Dedifferentiated amniotic fluid mesenchymal stem cell (primary cell): ENCODE data around the gene APOL4.
"Not testable (repeated sequence)": the region's sequence is repeated elsewhere in the genome, so short reads cannot be mapped to it uniquely, and the experiment has no call there.

Experiments
- DNase-seq: peaks from one replicate; pipeline ENCODE4 v3.0.0-alpha.2; 2016; ENCODE audit errors: extremely low spot score

Gene APOL4

DNA sequence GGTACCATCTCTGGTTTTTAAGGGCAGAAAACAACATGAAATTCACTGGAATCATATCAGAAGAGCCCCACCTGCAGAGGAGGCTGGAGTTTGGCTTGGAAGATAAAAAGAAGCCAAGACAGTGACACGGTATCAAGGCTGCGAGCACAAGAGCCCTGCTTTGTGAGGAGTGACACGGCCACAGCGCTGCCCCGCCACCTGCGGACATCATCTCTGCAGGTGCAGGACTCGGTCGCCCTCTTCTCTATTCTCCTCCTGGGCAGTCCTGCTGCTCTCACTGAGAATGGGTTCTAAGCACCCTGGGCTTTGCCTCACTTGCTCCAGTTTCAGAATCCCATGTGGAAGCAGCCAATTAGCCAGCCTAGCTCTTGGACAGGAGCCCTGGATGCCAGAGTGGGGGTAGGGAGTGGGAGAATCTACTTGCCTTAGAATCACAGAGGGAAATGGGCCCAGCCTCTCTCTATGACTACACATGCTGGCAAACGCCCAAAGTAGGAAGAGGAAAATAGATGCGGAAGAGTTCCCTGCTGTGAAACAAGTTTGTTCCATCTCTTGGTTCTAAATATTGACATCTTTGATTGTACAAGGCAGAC is 17.1 kb downstream of the APOL4 start:
- DNase-seq: no peak

DNA sequence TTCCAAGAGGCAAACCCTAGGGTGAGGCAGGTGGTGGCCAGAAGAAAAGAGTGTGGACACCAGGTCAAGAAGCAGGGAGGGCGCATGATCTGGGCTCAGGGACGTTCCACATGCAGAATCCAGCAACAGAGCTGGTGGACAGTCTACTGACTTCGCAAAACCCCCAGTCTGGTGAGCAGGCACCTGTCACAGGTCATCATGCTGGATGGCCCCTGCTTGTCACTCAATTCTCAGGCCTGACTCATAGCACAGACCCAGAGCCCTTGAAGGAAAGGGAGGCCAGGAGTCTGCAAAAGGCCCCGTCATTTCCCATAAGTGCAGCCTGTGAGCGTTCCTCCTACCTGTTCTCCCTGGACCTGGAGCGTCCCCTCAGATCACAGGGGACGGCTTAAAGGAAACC is 18.2 kb downstream of the APOL4 start:
- DNase-seq: no peak

DNA sequence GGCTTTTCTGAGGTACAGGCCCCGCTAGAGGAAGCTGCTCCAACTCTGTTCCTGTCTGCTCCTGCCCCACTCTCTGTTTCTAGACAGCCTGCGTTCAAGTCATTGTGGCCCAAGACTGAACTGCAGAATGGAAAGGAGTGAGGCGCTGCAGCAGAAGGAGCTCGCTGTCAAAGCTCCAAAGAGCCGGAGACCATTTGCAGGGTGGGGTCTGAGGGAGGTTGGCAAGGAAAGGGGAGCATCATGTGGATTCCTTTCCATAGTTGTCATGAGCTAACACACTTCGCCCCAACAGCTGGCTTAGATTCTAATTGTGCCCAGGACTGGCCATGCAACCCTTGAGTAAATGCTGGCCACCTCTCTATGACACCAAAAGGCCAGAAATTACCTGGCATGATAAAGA is 18.8 kb downstream of the APOL4 start:
- DNase-seq: no peak

DNA sequence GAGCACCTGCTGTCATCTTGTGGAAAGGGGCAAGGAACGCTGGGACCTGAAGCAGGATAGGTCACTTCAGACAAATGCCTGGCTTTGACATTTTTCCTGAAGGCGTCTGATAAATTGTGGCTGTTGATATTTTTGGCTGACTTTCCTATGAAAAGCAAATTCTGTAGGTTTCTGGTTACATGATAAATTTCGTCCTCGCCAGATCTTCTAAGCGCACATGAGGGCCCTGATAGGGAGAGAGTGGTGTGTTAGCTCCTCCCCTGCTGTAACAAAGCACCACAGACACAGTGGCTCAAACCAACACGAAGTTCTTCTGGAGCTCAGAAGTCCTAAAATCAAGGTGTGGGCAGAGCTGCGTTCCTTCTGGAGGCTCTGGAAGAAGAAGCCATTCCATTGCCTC is 19.6 kb downstream of the APOL4 start:
- no peak for DNase-seq

DNA sequence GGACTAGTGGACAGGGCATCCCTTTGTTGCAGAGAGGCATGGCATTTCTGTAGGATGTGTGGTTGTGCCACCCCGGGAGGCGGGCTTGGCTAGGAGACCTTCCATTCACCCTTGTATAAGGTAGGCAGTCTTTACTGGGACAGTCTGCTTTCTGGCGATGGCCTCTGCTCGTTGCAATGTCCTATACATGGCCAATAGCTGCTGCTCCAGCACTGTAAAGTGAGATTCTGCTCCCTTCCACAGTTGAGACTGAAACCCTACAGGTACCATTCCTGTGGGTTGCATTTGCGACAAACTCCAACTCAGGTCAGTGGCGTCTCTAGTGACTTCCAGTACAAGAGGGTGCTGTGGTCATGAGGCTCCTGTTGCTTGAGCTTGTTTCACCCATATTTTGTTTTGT is 20.7 kb downstream of the APOL4 start:
- no peak for DNase-seq

DNA sequence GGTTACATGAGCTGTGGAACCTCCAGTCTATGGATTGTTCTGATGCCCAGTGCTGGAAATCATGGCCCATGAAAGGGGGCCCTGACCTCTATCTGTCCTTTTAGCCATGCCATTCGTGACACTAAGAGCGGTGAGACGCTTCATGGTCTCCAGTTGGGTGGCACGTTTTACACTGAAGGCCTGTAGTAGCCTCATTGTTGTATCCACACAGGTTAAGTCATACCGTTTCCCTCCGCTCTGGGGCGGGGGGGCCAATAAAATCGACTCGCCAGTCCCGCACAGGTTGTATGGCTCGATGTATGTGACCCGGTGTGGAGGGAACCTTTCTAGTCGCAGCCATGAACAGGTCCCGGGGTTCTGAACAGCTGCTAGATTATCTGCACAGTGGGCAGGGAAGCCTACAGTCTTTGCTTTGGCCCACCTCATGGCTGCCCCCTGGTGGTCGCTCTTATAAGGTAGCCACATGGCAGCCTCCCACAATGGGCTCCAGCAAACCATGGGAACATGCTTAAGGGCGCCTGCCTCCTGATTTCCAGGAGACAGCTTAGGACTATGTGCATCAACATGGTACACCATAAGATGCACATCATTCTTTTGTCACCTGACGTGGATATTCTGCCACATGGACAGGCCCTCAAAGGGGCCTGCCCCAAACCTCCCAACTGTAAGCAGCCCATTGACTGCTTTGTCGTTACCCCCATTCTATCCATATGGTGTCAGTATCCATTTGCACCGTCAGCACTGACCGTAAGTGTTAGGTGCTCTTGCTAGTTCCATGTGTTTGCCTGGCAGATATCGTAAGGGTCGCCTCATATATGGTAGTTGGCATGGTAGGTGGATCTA is 21.4 kb downstream of the APOL4 start:
- DNase-seq: peak; percentile 42

DNA sequence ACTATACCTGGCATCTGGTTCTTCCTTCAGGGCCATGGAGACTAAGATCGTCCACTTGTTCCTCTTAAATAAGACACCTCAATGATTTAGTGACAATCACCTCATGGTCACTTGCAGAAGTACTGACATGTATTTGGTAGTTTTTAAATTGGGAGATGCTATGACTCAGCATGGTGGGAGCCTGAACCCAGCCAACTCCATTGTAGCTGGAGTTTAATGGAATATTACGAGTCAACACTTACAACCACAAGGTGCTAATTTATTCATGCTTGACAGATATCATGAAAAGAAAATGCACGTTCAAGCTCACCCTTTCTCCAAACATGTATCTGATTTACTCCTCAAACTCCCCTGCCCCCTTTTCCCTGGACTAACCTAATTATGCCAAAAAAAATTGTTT is 24.4 kb downstream of the APOL4 start:
- DNase-seq: no peak

DNA sequence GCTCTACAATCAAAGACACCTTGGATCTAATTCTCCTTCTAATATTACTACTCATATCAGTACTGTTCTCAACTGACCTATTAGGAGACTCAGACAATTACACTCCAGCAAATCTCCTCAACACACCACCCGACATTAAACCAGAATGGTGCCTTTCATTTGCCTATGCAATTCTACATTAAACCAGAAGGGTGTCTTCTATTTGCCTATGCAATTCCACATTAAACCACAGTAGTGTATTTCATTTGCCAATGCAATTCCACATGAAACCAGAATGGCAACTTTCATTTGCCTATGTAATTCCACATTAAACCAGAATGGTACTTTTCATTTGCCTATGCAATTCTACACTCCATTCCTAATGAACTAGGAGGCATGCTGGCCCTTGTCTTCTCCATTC is 25.7 kb downstream of the APOL4 start:
- no peak for DNase-seq

DNA sequence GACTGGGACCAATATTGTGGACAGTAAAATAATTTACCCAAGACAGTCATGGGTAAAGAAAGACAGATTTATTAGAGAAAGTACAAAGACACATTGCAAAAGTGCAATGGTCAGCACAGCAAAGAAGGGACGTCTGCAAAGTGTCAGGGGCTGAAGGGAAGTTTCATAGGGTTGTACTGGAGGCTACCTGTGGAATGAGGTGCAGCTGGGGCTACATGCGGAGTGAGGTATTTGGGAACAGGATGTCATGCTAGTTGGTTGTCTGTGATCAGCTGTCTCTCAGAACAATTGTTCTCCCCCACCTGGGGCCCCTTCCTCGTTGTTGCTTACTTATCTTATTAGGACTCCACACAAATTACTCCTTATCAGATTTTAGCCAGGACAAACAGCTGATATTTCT is 29.7 kb downstream of the APOL4 start:
- DNase-seq: no peak

DNA sequence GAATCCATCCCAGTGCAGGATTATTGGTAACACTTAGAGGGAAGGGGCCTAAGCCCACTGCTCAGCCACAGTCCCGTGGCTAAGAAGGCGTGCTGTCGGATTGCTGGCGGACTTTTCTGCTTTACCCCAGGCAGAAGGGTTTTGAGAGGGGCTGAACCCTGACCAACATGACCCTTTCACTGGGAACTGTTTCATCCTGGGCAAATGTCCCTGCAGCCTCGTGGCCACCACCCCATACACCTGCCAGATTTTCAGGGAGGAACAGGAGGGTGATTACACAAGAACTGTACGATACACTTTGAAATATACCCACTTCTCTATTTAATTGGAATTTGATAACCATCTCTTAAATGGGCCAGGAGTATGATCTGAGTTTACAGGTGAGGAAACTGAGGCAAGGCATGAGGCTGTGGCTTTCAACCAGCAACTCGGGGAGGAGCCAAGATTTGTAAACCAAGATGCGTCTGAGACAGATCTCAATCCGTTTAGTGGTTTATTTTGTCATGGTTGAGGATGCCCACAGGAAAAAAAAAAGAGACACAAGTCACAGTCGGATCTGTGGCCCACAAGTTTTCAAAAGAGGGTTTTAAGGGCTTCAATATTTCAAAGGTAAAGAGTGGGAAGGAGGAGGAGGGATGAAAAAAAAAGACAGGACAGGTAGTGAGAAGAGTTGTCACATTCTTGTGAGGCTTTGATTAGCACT is 34.9 kb downstream of the APOL4 start:
- no peak for DNase-seq

DNA sequence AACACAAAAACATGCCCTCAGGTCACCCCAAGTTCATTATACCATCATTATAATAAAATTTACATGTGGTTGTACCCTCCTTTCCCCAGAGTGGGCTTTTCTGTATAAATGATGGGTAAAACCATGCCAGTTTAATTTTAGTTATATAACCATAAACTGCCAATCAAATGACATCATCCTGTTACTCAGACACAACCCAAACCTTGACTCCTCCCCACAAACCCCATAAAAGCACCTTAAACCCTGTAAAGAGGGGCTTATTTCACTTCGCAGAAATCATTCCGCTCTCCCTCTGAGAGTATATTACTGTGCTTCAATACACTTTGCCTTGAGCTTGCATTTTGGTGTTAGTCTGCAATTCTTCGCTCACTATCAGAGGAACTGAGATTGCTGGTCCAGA is 35.5 kb downstream of the APOL4 start:
- DNase-seq: no peak

DNA sequence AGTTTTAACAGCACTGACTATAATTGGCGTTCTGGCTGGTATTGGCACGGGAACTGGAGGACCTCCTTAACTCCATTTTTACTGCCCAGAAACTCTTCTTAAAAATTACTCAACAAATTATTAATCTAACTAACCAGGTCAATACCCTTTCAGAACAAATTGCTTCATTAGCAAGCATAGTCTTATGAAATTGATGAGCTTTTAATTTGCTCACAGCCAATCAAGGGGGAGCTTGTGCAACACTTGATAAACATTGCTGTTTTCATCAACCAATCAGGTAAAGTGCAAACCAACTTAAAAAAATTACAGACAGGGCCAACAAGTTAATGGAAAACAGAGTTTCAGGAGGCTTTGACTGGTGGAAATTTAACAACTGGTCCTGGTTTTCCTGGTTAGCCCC is 36.5 kb downstream of the APOL4 start:
- no peak for DNase-seq

DNA sequence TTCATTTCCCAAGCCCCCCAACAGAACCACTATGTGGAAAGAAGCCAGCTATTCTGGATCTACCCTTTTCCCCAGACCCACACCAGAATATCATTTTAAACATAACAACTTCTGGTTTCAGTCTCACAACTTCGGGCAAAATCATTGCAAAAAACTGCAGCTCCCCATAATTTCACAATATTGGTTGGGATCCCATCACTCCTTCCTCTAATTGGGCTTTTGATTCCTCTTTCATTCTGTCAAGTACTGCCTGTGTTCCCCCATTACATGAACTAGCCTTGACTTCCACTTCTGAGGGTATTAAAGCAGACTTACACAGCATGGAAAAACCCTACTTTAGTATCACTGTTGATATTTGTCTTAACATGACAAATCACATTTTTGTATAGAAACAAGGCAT is 37.0 kb downstream of the APOL4 start:
- DNase-seq: no peak

DNA sequence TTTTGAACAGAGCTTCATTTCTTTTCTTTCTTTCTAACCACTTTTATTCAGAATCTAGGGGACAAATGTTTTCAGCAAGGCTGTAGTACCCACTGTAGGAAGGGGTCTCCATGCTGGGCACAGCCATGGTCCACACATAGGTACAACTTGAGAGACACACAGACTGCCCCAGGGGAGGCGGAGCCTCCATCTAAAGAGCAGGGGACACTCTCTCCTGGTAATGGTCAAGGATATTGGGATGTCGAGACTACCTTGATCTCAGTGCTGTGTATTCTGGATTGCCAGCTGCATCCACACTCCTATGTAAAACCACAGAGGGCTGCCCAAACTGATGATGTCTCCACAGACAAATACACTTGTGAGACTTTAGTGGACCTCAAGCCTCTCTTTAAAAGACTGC is 38.1 kb downstream of the APOL4 start:
- DNase-seq: no peak

DNA sequence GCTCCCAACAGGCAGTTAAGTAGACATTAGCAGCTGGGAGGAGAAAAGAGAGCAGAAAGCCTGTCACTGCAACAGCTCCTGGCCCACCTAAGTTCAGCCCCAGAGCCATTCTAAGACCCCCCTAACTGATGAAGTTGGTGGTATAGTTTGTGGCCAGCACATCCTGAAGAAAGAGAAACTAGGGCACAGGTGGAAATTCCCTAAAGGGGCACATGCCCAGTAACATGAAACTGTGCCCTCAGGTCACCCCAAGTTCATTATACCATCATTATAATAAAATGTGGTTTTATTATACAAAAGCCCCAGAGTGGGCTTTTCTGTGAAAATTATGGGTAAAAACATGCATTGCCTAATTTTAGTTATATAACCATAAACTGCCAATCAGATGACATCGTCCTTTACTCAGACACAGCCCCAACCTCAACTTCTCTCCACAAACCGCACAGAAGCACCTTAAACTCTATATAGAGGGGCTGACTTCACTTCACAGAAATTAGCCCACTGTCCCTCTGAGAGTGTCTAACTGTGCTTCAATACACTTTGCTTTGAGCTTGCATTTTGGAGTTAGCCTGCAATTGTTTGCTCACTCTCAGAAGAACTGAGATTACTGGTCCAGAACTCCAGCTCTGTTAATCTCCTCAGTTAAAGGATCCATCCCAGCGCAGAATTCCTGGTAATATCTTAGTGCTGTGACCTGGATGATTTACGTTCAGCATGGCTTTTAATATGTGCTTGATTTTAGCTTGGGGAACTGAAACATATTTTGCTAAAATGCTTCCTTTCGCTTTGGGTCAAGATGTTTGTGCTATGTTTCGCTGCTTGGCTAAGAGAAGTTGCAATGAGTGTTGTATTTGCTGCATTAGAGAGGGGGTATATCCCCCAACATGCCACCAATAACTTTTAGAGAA is 39.2 kb downstream of the APOL4 start:
- DNase-seq: no peak

DNA sequence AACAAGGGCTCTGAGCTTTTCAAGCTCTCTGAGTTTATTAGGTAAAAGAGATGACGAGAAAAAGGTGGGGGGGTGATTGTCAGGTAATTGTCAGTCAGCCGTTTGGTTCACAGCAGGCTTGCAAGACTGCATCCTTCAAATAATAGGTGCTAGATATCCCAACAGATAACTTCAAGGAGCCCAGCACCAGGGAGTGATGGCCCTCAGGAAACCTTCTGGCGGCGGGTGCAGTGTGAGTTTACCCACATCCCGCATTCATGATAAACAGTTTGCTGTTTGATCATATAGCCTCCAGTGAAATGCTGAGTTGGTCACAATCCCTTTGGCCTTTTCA is 39.8 kb downstream of the APOL4 start:
- not testable (repeated sequence) for DNase-seq

DNA sequence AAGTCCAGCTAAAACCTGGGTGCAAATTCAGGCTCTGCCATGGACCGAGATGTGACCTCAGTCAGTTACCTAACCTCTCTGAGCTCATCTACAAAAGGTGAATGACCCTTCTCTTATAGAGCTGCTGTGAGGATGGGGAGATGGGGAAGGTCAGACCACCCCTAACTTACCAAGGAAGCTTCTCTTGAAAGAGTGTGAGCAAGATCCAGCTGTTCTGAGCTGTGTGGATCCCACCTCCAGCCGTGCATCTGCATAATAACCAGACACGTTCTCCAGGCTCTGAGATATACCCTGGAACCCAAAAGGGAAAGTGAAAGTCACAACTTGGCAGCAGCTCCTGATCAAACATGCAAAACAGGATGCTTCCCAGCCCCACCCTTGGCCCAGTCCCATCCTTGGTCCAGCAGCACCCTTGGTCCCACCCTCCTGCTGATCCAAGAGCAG is 41.1 kb downstream of the APOL4 start, which contains the start of gene APOL3:
Gene APOL3, minus strand, starts transcription at position 257 of the 444 bp plus-strand sequence. CDS start 11,700 bp downstream, outside the sequence.
- peak; percentile 28 for DNase-seq

DNA sequence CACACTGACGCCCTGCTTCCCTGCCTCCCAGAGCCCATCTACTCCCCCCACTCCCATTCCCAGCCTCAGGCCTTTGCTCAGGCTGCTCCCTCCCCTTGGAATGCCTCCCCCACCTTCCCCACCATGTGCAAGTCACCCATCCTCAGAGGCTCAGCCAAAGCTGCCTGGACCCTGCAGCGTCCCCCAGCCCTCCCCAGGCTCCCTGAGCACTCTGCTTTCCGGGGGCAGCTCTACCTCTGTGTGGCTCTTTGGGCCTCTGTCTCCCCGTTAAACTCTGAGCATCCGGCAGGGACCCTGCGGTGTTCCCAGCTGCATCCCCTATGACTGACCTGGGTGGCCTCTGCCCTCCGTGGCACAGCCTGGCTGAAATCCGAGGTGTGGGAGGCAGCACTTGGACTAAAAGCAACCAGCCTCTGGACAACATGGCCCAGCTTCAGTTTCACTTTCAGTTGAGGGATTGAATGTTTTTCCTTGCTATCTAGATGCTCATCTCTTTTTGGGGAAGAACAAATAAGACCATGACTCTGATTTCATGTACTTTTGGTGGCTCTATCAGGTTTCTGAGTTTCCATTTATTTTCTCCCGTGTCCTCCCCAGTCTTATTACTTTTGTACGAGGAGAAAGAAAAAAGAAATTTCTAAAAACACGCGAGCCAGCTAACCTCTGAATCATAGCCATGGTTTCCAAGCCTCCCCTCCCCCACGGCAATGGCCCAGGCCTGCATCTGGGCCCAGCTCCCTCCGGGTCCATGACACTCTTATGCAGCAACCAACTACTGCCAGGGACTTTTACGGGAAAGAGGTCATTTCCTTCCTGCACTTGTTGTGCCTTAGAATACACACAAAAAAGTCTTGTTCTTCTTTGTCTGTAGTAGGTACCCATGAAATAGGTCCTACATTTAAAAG is 44.8 kb downstream of the APOL4 start:
- DNase-seq: peak; percentile 70

DNA sequence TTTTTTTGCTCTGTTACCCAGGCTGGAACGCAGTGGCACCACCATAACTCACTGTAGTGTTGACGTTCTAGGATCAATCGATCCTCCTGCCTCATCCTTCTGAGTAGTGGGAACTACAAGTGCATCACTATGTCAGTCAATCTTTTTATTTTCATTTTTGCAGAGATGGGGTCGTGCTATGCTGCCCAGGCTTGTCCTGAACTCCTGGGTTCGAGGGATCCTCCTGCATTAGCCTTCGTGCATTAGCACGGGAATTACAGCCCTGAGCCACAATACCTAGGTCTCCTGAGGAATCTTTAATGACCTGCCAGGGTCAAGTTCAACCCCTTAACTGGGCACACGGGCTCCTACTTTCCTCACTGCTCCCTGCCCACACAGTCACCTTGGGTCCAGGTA is 45.5 kb downstream of the APOL4 start:
- DNase-seq: no peak

DNA sequence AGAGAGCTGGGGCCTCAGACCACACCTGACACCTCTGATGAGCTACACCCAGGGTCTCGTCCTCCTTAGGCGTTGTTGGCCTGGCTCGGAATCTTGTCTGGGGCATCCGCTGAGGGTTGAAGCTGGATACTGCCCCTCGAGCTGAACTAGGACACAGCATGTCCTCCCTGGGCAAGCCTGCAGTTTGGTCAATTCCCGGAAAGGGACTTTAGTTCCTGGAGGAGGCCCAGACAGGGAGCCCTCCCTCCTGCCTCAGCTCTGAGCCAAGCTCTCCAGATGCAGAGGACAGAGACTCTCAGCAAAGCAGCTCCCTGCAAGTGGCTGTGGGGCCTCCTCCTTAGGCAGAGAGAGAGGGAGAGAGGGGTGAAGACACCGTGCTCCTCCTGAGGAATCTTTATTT is 45.9 kb downstream of the APOL4 start:
- no peak for DNase-seq

DNA sequence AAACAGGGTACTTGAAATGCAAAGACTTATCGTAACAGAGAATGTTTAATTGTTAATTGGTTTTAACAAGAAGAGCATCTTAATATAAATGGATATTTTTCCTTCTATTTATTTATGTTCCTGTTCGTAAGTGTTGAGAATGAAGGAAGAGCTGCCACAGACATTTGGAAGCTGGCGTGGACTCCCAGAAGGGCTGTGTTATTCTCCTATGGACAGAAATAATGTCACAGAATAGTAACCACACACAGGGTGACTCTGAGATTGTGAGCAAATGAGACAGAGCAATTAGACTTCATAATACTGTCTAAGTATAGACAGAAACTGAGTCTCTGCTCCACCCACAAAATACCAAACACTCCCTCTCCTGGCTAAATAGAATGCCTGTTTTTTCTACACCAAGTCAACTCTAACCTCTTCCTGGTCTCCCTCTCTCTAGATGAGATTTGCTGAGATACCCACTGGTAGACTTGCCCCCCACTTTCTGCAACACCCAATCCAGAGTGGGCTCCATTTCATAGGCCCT is 47.1 kb downstream of the APOL4 start:
- DNase-seq: no peak
